Activated CD8-positive, alpha-beta memory T cell treated with anti-CD3 and anti-CD28 coated beads for 36 hours (primary cell): ENCODE data around the gene UBA1. TPM values are rescaled to one million over a fixed set of nuclear protein-coding genes. Genes with fewer than 3 reads are reported as not detected.

Source experiments
- CTCF ChIA-PET: fragments of 350-600 bp; sonication (Branson Sonifier 250); formaldehyde crosslinking; loops from one replicate; lab custom pipeline; 2021; ENCODE audit warnings: antibody characterized with exemption; lab: Charles Lee
- POLR2A ChIA-PET: fragments of 350-600 bp; sonication (Branson Sonifier 250); formaldehyde crosslinking; loops from one replicate; lab custom pipeline; 2021; ENCODE audit warnings: antibody characterized with exemption; lab: Charles Lee
- total RNA-seq, 2 experiments: library from RNA; stranded (reverse); gene quantifications; one replicate each; pipeline ENCODE4 v1.2.3, GENCODE V29; 2021

Gene UBA1
- total RNA-seq, 2 experiments from 2014 or later = 233 to 258 TPM

DNA sequence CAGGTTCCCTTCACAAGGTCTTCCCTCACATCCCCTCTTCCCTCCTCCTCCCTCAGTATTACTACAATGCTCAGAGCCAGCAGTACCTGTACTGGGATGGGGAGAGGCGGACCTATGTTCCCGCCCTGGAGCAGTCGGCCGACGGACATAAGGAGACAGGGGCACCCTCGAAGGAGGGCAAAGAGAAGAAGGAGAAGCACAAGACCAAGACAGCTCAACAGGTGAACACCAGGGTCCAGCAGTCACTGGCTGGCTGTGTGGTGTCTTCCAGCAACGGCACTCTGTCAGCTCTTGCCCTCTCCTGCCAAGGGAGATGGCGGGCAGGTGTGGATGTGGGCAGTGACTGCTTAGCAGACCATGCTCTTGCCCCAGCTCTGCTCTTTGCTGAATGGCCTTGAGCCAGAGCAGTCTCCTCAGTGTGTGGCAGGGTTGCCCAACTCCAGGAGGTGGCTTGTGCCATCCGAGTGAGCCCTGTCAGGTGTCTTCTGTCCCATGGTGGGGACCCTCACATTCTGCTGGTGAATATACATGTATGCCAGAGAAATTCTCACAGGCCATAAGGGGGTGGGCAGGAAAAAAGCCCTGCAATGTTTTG, 11.4 kb upstream of the UBA1 start:
- POLR2A ChIA-PET = no interaction called here

DNA sequence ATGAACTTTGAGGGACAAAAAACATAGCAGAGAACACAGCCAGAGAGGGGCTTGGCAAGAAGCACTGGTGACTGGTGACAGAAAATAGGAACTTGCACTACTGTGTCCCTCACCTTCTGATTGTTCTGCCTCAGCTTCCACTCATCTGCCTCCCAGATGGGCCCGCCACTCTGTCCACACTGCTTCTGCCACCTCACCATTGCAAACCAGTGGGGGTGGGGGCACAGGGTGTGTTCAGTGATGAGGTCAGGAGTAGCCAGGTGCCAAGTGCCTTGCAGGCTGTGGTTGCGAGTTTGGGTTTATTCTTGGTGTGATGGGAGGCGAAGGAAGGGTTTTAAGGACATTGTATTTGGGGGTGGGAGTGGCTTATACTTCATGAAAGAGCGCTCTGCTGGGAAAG, 9.1 kb upstream of the UBA1 start:
- CTCF ChIA-PET = no interaction called here
- POLR2A ChIA-PET = no interaction called here

More for the DNA sequence above, 11.4 kb upstream of the UBA1 start:
- CTCF ChIA-PET = no interaction called here

DNA sequence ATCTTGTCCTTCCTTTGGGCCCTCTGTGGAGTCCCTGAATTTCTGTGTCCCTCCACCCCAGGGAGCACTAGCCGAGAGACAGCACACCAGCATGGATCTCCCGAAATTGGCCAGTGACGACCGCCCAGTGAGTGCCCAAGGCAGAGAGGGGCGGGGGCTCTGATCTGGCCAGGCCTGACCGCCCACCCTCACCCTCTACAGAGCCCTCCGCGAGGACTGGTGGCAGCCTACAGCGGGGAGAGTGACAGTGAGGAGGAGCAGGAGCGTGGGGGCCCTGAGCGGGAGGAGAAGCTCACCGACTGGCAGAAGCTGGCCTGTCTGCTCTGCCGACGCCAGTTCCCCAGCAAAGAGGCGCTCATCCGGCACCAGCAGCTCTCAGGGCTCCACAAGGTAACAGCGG, 8.4 kb upstream of the UBA1 start:
- ChIA-PET POLR2A (interaction anchor here (0.5 kb wide), 1 partner anchor 27 kb away, joined by 6 read pairs; no protein-coding TSS in a partner anchor), CTCF (no interaction called here)

DNA sequence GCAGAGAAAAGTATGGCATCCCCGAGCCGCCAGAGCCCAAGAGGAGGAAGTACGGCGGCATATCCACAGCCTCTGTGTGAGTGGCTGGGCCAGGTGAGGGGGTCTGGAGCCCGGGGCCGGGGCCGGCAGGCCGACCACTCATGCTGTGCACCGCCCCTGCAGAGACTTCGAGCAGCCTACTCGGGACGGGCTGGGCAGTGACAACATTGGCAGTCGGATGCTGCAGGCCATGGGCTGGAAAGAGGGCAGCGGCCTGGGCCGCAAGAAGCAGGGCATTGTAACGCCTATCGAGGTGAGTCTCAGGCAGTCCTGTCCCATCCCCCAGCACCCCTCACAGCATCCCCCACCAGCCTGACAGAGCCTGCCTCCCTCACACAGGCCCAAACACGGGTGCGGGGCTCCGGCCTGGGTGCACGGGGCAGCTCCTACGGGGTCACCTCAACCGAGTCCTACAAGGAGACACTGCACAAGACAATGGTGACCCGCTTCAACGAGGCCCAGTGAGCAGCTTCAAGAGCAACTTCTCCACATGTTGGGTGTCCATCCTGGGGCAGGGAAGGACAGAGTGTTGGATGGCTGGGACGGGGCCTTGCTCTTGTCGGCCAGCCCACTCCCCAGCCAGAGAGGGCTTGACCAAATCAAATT, 7.4 kb upstream of the UBA1 start:
- ChIA-PET POLR2A (interaction anchor here (0.5 kb wide), 1 partner anchor 28 kb away, joined by 6 read pairs; no protein-coding TSS in a partner anchor), CTCF (no interaction called here)

DNA sequence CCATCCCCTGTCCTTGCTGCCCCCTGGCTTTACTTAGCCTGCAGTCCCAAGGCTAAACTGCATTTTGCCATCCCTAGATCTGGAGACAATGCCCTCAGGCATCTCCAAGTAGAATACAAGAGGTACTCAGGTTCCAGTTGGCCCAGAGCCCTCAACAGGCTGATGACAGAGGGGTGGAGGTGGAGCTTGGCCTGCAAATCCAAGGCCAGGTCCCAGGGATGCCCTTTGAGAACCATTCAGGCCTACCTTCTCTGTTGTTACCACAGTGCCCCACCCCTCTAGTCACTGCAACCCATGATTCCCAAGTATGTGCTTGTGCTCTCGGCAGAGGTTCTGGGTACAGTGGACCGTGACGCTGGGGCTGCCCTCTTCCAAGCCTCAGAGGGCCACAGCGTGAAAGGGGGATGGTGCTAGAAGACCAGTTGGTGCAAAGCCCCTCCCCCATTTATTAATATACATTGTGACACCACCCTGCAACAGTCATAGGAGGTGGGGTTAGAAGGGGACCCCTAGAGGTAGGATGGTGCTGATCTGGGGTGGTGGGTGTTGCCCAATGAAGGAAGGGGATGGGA, 6.4 kb upstream of the UBA1 start:
- ChIA-PET CTCF (no interaction called here), POLR2A (no interaction called here)

DNA sequence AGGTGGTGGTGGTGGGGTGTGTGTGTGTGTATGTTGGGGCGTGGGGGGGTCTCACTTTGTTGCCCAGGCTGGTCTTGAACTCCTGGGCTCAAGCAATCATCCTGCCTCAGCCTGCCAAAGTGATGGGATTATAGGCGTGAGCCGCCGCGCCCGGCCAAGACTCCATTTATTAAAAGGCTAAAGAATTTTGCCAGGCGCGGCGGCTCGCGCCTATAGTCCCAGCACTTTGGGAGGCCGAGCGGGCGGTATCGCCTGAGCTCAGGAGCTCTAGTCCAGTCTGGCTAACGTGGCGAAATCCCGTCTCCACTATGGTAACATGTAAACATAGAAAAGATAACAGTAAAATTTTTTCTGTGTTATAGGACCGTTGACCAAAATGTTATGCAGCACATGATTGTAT, 3.7 kb upstream of the UBA1 start:
- POLR2A ChIA-PET = interaction anchor here (0.6 to 1.6 kb wide), 4 partner anchors 28 to 458 kb away, joined by 4 to 8 read pairs (median 4); partner anchors contain the start of genes NDUFB11 and RBM10
- CTCF ChIA-PET = interaction anchor here (1.4 kb wide), 1 partner anchor 45 kb away, joined by 5 read pairs; the partner anchor contains the start of genes NDUFB11 and RBM10

DNA sequence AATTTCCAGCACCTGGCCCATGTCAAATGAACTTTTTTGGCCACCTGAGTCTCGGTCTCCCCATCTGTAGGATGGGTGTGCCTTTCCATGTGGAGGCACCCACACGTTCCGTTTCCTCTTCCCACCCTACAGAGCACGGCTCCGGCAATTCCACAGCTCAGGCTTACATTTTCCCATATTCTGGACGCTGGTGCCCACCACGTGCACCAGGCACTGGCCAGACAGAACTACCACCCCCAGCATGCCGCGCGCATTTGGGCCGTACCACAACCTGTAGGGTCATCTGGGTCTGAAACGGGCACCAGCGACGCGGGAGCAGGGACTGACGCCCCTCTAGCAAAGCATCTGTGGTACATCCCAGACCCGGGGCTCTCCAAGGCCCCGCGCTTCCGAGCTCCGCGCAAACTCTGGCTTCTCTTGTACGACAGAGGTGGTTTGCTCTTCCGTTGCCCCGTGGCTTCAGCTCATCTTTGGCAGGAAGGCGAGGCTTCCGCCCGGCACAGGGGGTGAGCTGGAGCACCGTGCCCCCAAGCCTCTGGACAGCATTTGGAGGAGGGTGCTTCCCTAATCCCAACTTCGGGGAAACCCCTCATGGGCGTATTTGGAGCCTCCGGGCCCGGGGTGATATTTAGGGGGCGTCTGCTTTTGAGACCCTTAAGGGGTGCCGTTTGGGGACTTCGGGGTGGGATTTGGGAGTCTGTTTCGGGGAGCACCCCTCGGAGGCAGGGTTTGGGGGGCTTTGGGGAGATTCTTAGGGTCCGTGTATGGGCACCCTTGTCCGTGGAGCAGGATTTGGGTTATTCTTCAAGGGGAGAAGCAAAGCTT, 3.0 kb upstream of the UBA1 start:
- ChIA-PET POLR2A (interaction anchor here (0.5 to 1.6 kb wide), 7 partner anchors 27 to 457 kb away, joined by 3 to 8 read pairs (median 4); partner anchors contain the start of genes NDUFB11, RBM10 and USP11), CTCF (interaction anchor here (1.3 to 1.4 kb wide), 2 partner anchors 27 to 46 kb away, joined by 4 to 5 read pairs; partner anchors contain the start of genes NDUFB11 and RBM10)

DNA sequence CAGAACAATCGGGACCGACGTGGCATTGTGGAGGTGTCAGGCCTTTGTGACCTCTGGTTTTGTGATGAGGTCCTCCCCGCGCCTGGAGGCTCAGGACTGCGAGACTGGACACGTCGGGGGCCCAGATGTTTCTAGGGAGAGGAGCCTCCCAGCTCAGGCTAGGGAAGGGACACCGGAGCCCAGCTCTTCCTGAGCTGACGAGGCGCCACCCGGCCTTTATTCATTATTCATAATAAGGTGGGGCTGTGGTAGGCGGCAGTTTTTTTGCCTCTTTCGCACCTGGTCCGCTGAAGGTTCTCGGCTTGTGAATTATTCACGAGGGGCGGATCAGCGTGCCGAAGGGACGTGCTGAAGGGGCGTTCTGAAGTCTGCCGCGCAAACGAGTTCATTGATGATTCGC, 2.3 kb upstream of the UBA1 start:
- CTCF ChIA-PET = interaction anchor here (1.3 kb wide), 1 partner anchor 26 kb away, joined by 4 read pairs; no protein-coding TSS in a partner anchor
- POLR2A ChIA-PET = interaction anchor here (0.6 to 1.6 kb wide), 4 partner anchors 26 to 61 kb away, joined by 3 to 8 read pairs (median 5); partner anchors contain the start of genes NDUFB11, RBM10 and USP11

DNA sequence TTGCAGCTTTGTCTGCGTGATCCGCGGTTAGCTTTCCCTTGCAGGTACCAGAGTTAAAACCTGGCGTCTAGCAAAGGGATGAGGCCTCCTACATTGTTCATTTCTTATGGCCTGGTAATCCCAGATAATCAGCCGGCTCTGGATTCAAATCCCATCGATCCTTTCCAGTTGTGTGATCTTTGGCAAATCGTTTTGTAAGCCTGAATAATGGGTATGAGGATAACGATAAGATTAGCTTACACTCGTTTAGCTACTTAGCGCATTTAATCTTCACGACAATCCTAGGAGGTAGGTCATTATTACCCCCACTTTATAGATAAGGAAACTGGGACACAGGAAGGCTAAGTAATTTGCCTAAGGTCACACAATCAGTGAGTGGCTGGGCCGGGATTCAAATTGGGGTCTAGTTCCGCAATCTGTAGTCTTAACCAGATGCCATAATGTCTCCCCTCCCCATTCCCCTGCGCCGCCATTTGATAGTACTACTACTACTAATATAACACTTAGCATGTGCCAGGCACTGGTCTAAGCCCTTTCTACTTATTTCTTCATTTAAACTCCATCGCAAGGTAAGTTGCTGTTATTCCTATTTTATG, 1.7 kb upstream of the UBA1 start:
- POLR2A ChIA-PET = interaction anchor here (1.6 kb wide), 1 partner anchor 41 kb away, joined by 3 read pairs; the partner anchor contains the start of gene USP11
- CTCF ChIA-PET = interaction anchor here (1.3 to 1.5 kb wide), 2 partner anchors 26 to 193 kb away, joined by 3 to 4 read pairs; no protein-coding TSS in a partner anchor

DNA sequence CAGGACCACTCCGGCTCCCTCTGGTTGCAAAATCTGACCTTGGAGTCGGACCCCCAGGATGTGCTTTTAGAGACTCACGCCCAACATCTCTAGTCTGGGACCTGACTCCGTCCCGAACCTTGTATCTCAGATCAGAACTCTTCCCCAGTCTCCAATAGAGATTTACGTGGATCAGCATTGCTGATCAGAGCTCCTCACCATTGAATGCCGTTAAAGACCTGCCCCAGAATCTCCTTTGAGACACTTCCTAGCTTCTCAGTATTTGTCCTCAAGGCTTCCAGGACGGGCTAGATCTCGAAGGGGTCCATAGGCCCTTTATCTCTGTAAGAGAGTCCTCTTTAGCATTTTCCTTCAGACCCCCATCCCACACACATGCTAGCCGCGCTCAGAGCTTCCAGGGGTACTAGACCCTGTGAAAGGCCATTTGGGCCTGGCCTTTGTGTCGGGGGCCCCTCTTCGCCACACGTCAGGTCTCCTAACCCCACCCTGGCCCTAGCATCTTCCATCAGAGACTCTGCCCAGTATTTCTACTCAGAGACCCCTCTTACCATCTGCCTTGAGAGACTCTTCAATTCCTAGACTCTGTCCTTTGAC, 662 bp downstream of the UBA1 start:
- CTCF ChIA-PET = interaction anchor here (0.7 kb wide), 1 partner anchor 49 kb away, joined by 3 read pairs; the partner anchor contains the start of genes NDUFB11 and RBM10
- POLR2A ChIA-PET = no interaction called here

DNA sequence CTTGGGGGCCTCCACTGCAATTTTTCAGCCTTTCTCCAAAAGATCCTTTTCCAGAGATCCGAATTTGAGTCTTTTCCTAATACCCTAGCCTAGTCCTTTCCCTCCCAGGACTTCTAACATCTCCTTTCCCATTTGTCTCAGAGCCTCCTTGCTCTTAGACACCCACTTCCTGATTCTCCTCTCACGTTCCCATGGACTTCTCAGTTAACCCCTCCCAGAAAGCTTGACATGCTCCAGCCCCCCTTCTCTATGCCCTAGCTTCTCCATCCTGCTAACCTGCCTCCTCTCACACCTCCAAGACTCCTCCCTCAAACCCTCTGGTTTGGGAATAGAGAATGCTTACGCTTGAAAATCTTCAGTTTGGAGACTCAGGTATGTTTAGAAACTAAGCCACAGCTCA, 2.5 kb downstream of the UBA1 start:
- ChIA-PET CTCF (no interaction called here), POLR2A (no interaction called here)

DNA sequence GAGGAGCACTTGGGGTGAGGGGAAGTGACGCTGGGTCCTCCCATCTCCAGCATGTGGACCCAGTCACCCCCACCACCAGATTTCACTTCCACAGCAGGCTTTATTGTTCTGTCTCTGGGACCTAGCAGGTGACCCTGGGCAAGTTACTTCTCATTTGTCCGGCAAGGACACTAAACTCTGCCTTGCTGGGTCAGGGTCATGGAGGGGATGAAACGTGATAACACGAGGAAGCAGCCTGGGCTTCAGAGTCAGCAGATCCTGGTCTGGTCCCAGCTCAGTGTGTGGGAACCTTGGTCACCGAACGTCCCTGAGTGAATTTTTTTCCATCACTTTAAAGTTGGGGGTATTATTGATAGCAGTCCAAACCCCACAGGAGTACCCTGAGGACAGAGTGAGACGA, 3.9 kb downstream of the UBA1 start:
- ChIA-PET CTCF (interaction anchor here (0.6 kb wide), 1 partner anchor 54 kb away, joined by 3 read pairs; no protein-coding TSS in a partner anchor), POLR2A (no interaction called here)

DNA sequence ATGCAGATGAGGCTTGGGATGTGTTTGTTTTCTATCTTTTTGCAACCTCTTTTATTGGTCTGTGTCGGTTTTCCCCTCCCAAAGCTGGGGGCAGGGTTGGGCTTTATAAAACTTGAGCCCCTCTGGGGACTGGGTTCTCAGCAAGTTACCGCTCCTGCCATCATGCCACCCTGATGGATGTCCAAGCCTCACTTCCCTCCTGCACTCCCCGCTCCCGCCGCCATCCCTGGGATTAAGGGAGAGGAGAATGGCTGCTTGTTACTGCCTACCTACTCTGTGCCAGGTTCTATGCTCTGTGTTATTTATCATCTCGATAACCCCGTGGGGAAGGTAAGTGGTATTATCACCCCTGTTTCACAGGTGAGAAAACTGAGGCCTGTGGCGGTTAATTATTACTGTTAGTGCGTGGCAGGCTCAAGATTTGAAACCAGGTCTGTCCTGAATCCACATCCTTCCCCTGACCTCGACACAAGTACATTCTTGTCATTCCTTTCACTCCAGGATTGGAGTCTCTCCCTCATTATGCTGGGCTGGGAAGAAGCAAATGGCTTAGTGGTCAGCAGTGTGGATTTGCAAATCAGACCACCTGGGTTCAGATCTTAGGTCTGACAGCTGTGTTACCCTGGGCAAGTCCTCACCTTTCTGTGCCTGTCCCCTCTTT, 4.5 kb downstream of the UBA1 start:
- CTCF ChIA-PET = no interaction called here
- POLR2A ChIA-PET = no interaction called here

DNA sequence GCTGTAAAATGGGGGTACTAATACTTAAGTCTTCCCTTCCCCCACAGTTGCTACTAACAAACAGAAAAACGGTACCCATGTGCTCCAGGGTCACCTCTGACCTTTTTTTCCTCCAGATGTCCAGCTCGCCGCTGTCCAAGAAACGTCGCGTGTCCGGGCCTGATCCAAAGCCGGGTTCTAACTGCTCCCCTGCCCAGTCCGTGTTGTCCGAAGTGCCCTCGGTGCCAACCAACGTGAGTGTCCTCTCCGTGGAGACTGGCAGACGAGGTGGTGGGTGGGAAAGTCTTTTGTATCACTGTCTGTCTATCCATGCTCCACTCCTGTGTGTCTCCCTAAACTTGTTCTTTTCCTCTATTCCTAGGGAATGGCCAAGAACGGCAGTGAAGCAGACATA, 5.1 kb downstream of the UBA1 start:
- CTCF ChIA-PET = no interaction called here

DNA sequence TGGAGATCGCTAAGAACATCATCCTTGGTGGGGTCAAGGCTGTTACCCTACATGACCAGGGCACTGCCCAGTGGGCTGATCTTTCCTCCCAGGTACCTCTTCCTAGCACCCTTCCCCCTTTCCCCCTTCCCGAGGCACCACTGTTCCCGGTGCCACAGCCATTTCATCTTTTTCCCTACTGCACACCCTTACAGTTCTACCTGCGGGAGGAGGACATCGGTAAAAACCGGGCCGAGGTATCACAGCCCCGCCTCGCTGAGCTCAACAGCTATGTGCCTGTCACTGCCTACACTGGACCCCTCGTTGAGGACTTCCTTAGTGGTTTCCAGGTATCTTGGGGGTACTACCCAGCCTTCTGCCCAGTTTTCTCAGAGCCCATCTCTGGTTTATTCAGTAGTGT, 5.7 kb downstream of the UBA1 start:
- CTCF ChIA-PET = no interaction called here
- POLR2A ChIA-PET = no interaction called here

More for the DNA sequence above, 5.1 kb downstream of the UBA1 start:
- POLR2A ChIA-PET = no interaction called here

DNA sequence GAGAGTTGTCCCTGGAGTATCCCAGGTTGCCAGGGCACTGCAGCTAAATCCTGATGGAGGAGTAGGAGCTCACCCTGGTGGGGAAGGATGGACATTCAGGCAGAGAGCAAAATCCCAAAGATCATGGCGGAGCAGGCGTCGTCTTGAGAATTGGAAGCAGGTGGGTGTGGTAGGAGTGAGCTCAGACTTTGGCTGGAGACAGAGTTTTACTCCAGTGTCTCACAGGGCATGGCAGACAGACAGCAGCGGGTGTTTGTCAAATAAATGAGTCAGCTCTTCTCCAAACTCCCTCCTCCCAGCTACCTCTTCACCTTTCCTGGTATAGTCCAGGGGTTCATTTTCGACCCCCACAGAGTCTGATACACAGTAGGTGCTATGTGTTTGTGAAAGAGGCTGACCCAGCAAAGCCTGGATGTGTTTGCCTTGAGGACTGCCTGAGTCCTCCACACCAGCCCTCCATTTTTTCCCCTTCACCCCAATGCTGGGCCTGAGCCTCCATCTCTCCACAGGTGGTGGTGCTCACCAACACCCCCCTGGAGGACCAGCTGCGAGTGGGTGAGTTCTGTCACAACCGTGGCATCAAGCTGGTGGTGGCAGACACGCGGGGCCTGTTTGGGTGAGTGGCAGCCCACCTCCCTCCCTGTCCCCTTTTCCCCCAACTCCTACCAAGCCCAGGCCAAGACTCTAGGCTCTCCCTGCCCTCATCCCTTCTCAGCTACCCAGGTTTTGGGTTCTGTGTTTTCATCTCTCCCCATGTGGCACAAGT, 6.9 kb downstream of the UBA1 start:
- CTCF ChIA-PET = no interaction called here
- POLR2A ChIA-PET = no interaction called here

DNA sequence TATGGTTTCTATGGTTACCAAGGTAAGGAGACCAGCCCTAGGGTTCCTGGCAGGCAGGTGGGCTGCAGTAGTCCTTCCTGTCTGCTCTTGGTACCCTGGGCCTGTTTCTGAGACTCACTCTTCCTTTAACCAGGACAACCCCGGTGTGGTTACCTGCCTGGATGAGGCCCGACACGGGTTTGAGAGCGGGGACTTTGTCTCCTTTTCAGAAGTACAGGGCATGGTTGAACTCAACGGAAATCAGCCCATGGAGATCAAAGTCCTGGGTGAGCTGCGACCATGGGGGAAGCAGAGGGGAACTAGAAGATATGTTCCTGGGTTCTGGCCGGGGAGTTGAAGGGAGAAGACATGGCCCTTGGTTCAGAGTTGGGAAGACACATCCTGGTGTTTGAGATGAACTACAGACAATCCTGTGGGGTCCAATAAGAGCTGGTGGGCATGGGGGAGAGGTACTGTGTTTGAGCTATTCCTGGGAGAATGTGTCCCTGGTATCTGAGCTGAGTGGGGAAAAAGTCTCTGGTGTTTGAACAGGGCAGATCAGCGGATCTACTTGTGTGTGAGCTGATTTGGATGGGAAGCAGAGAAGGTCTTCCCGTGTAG, 7.8 kb downstream of the UBA1 start:
- ChIA-PET CTCF (no interaction called here), POLR2A (no interaction called here)
